Spinal cord (tissue), 10 donors: ENCODE measurements around the gene FCGBP. TPM values are rescaled to one million over a fixed set of nuclear protein-coding genes. Genes with fewer than 3 reads are reported as not detected.
"Not testable (repeated sequence)": the region's sequence is repeated elsewhere in the genome, so short reads cannot be mapped to it uniquely, and the experiment has no call there.

Source experiments
- DNase-seq, 6 donors: peaks; one replicate each; pipeline versions ENCODE4 v3.0.0 to v3.0.0-alpha.2; 2013 to 2015; ENCODE audit warnings: low spot score in 6 of 6, low read depth in 4 of 6
- H3K27ac ChIP-seq: one replicate; pipeline ENCODE4 v1.5.1; 2013; ENCODE audit warnings: low read depth, low read length, control low read depth
- H3K27me3 ChIP-seq: one replicate; pipeline ENCODE4 v1.6.1; 2013; ENCODE audit warnings: low read length; ENCODE audit not compliant: control insufficient read depth, insufficient read depth
- H3K36me3 ChIP-seq: one replicate; pipeline ENCODE4 v1.6.1; 2013; ENCODE audit warnings: low read length; ENCODE audit not compliant: control insufficient read depth, insufficient read depth
- H3K4me1 ChIP-seq: one replicate; pipeline ENCODE4 v1.6.1; 2013; ENCODE audit warnings: low read length; ENCODE audit not compliant: control insufficient read depth, insufficient read depth
- H3K4me3 ChIP-seq: one replicate; pipeline ENCODE4 v1.5.1; 2013; ENCODE audit warnings: low read depth, low read length, control low read depth
- H3K9me3 ChIP-seq: one replicate; pipeline ENCODE4 v1.6.1; 2013; ENCODE audit warnings: low read length; ENCODE audit not compliant: control insufficient read depth, insufficient read depth
- WGBS: methylation state at CpG from one replicate; pipeline ENCODE4 v1.1.5; 2013; ENCODE audit warnings: missing lambda C conversion rate; ENCODE audit not compliant: insufficient coverage; 5-methylcytosine and 5-hydroxymethylcytosine counted together
- polyA plus RNA-seq, 2 donors: library from polyadenylated mRNA; unstranded; fragments of 120-200 nt; gene quantifications; one replicate each; pipeline ENCODE4 v1.2.1, GENCODE V29; 2013; ENCODE audit not compliant: insufficient read length in 2 of 2
- total RNA-seq, 2 donors: library from RNA; depleted of rRNA in 1 of 2; stranded (reverse); fragments of 120-200 nt in 1 of 2; fragments of >200 nt in 1 of 2; gene quantifications; one replicate each; pipeline versions ENCODE4 v1.2.3 to v1.2.4, GENCODE V29; 2013 to 2014
- donor health status: healthy.

The FCGBP gene
- total and polyA plus RNA-seq, 4 donors = 2.0 to 3.7 (median 2.6) TPM

DNA sequence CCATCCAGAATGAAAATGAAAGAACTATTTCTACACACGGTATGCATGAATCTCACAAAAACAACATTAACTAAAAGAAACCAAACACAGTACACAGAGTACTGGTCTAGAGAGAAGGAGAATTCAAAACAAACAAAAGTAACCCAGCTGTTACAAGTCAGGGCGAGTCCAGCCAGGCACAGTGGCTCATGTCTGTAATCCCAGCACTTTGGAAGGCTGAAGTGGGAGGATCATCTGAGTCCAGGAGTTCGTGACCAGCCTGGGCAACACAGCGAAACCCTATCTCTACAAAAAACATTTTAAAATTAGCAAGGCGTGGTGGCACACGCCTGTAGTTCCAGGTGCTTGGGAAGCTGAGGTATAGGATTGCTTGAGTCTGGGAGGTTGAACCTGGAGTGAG lies 34.8 kb upstream of the FCGBP start:
- H3K27me3 ChIP-seq = no peaks in the 10 kb centered on the region
- peaks cover 14% of the 10 kb centered on the region for H3K4me1 ChIP-seq
- H3K4me3 ChIP-seq = no peak overlapping the region
- peaks cover 19% of the 10 kb centered on the region for H3K36me3 ChIP-seq
- no peak overlapping the region for H3K27ac ChIP-seq
- no peak for DNase-seq
- 100% methylated on average over 2 of the region's 6 CpGs for WGBS
- H3K9me3 ChIP-seq = no peaks in the 10 kb centered on the region

DNA sequence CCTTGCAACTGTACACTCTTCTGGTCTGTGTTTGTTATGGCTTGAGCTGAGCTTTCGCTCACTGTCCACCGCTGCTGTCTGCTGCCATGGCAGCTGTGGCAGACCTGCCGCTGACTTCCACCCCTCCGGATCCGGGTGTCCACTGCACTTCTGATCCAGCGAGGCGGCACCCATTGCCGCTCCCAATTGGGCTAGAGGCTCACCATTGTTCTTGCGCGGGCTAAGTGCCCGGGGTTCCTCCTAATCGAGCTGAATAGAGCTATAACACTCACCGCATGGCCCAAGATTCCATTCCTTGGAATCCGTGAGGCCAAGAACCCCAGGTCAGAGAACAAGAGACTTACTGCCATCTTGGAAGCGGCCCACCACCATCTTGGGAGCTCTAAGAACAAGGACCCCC lies 34.4 kb upstream of the FCGBP start:
- H3K36me3 ChIP-seq = peaks cover 15% of the 10 kb centered on the region
- H3K9me3 ChIP-seq = no peaks in the 10 kb centered on the region
- no peaks in the 10 kb centered on the region for H3K27me3 ChIP-seq
- H3K4me1 ChIP-seq = peaks cover 14% of the 10 kb centered on the region
- DNase-seq = no peak
- no peak overlapping the region for H3K4me3 ChIP-seq
- no peak overlapping the region for H3K27ac ChIP-seq
- 96% methylated on average over 13 of the region's 15 CpGs for WGBS

DNA sequence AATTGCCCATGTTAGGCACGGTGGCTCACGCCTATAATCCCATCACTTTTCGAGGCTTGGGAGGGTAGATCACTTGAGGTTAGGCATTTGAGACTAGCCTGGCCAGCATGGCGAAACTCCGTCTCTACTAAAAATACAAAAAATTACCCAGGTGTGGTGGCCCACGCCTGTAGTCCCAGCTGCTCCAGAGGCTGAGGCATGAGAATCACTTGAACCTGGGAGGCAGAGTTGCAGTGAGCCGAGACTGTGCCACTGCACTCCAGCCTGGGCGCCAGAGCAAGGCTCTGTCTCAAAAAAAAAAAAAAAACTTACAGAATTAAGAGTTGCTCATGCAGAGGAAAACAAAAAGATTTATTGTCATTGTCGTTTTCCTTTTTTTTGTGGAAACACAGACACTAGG lies 33.1 kb upstream of the FCGBP start:
- no peaks in the 10 kb centered on the region for H3K27me3 ChIP-seq
- 72% methylated on average over 4 of the region's 9 CpGs for WGBS
- no peak for DNase-seq

DNA sequence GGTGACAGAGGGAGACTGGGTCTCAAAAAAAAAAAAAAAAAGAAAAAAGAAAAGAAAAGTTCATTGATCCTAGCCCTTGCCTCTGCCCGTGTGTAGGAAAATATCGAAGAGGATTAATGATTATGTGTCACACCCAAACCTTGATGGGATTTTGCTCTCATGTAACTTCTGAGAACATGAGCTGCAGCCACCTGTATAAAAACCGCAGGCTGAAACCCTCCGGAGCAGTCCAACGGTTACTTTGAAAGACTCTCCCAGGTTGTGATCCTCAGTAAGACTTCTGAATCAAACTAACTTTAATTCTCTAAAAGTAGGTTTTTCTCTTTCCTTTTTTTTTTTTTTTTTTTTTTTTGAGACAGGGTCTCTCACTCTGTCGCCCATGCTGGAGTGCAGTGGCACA lies 32.2 kb upstream of the FCGBP start:
- Histone ChIP-seq H3K4me1 (peaks cover 10% of the 10 kb centered on the region), H3K4me3 (no peak overlapping the region), H3K9me3 (no peaks in the 10 kb centered on the region), H3K27ac (no peak overlapping the region), H3K27me3 (no peaks in the 10 kb centered on the region), H3K36me3 (no peaks in the 10 kb centered on the region)
- WGBS = 95% methylated on average over 3 of the region's 6 CpGs
- DNase-seq = no peak

More for the DNA sequence above, 33.1 kb upstream of the FCGBP start:
- peaks cover 14% of the 10 kb centered on the region for H3K4me1 ChIP-seq
- peaks cover 3% of the 10 kb centered on the region for H3K36me3 ChIP-seq
- H3K27ac ChIP-seq = no peak overlapping the region
- no peaks in the 10 kb centered on the region for H3K9me3 ChIP-seq
- no peak overlapping the region for H3K4me3 ChIP-seq

DNA sequence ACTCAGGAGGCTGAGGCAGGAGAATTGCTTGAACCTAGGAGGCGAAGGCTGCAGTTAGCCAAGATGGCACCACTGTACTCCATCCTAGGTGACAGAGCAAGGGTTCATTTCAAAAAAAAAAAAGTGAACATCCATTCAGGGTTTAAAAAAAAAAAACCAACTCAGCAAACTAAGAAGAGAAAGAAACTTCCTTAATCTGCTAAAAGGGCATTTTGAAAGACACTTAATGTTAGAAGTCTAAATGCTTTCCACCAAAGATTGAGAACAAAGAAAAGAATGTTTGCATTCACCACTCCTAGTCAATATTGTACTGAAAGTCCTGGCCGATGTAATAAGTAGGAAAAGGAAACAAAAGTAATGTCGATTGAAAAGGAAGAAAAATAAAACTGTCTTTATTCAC lies 29.5 kb upstream of the FCGBP start:
- Histone ChIP-seq H3K36me3 (no peaks in the 10 kb centered on the region), H3K27me3 (no peaks in the 10 kb centered on the region), H3K4me3 (no peak overlapping the region), H3K4me1 (no peaks in the 10 kb centered on the region), H3K9me3 (no peaks in the 10 kb centered on the region), H3K27ac (no peak overlapping the region)
- DNase-seq = no peak
- WGBS = 80% methylated on average over 1 of the region's 3 CpGs

DNA sequence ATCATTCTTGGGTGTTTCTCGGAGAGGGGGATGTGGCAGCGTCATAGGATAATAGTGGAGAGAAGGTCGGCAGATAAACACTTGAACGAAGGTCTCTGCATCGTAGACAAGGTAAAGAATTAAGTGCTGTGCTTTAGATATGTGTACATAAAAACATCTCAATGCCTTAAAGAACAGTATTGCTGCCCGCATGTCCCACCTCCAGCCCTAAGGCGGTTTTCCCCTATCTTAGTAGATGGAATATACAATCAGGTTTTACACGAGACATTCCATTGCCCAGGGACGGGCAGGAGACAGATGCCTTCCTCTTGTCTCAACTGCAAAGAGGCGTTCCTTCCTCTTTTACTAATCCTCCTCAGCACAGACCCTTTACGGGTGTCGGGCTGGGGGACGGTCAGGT lies 25.0 kb upstream of the FCGBP start:
- not testable (repeated sequence) for H3K36me3 ChIP-seq, H3K27me3 ChIP-seq, H3K4me3 ChIP-seq, DNase-seq, H3K4me1 ChIP-seq, H3K9me3 ChIP-seq, H3K27ac ChIP-seq
- WGBS = 90% methylated on average over 3 of the region's 13 CpGs

- not testable (repeated sequence) for H3K36me3 ChIP-seq, H3K9me3 ChIP-seq, H3K27me3 ChIP-seq, DNase-seq, H3K27ac ChIP-seq, H3K4me3 ChIP-seq, H3K4me1 ChIP-seq
- WGBS = no CpG with 5 or more reads among the region's 3 CpGs
These were observed 24.5 kb upstream of the FCGBP start for GRCh38 chr19:39958942-39959341.

- not testable (repeated sequence) for H3K36me3 ChIP-seq, H3K4me1 ChIP-seq, DNase-seq, H3K27ac ChIP-seq, H3K27me3 ChIP-seq, H3K4me3 ChIP-seq, H3K9me3 ChIP-seq
- 91% methylated on average over 5 of the region's 5 CpGs for WGBS
These were observed 23.5 kb upstream of the FCGBP start for GRCh38 chr19:39957886-39958285.

DNA sequence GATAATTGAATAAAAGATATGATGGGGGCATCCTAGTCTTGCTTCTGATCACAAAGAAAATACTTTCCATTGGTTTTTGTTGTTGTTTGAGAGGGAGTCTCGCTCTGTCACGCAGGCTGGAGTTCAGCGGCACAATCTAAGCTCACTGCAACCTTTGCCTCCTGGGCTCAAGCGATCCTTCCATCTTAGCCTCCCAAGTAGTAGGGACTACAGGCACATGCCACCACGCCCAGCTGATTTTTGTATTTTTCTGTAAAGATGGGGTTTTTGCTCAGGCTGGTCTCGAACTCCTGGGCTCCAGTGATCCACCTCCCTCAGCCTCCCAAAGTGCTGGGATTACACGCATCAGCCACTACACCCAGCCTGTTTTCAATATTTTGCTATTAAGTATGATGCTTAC lies 19.5 kb upstream of the FCGBP start:
- no peak for DNase-seq
- Histone ChIP-seq H3K36me3 (no peaks in the 10 kb centered on the region), H3K27me3 (no peaks in the 10 kb centered on the region), H3K27ac (no peak overlapping the region), H3K9me3 (no peaks in the 10 kb centered on the region), H3K4me1 (no peaks in the 10 kb centered on the region), H3K4me3 (no peak overlapping the region)
- WGBS = 89% methylated on average over 3 of the region's 7 CpGs

GRCh38 chr19:39951686-39952085 lies 17.3 kb upstream of the FCGBP start:
- Histone ChIP-seq H3K4me1 (no peaks in the 10 kb centered on the region), H3K9me3 (no peaks in the 10 kb centered on the region), H3K27me3 (no peaks in the 10 kb centered on the region), H3K27ac (no peak overlapping the region), H3K36me3 (no peaks in the 10 kb centered on the region), H3K4me3 (no peak overlapping the region)
- WGBS = no CpG with 5 or more reads among the region's 3 CpGs
- DNase-seq = no peak
